Fibroblast of lung (primary cell): ENCODE results near the gene FIBCD1. TPM values are rescaled to one million over a fixed set of nuclear protein-coding genes. Genes with fewer than 3 reads are reported as not detected.

ENCODE experiments used
- DNase-seq, 2 donors: peaks; one replicate each; pipeline versions ENCODE4 v3.0.0 to v3.0.0-alpha.2; 2010; ENCODE audit warnings: low read depth in 2 of 2
- H2AFZ ChIP-seq: 2 replicates; pipeline ENCODE4 v1.5.1; 2012; ENCODE audit warnings: low read length, control low read depth, inconsistent platforms
- H3K27ac ChIP-seq: 2 replicates; pipeline ENCODE4 v1.5.1; 2011; ENCODE audit warnings: low read length, control low read depth; ENCODE audit not compliant: insufficient read depth
- H3K27me3 ChIP-seq: 2 replicates; pipeline ENCODE4 v1.5.1; 2011; ENCODE audit warnings: mild to moderate bottlenecking, low read length; ENCODE audit not compliant: control insufficient read depth, insufficient read depth
- H3K36me3 ChIP-seq: 2 replicates; pipeline ENCODE4 v1.5.1; 2011; ENCODE audit warnings: low read length; ENCODE audit not compliant: control insufficient read depth, insufficient read depth
- H3K4me1 ChIP-seq: 2 replicates; pipeline ENCODE4 v1.5.1; 2011; ENCODE audit warnings: low read length; ENCODE audit not compliant: control insufficient read depth, insufficient read depth; ENCODE audit errors: extremely low read depth
- H3K4me2 ChIP-seq: 2 replicates; pipeline ENCODE4 v1.5.1; 2011; ENCODE audit warnings: low read length, control low read depth; ENCODE audit not compliant: insufficient read depth; ENCODE audit errors: extremely low read depth
- H3K4me3 ChIP-seq, 4 experiments: fragments of 200-600 bp in 1 of 4; sonication (generic) in 1 of 4; replicated peaks in 1 of 4; 2 replicates each; pipeline ENCODE4 v1.5.1; 2011 to 2016; ENCODE audit warnings: low read length in 4 of 4, low read depth in 3 of 4, mild to moderate bottlenecking in 3 of 4, control low read depth in 2 of 4, inconsistent platforms in 1 of 4, mixed read lengths in 1 of 4; ENCODE audit not compliant: insufficient read depth in 1 of 4; ENCODE audit errors: control extremely low read depth in 1 of 4
- H3K79me2 ChIP-seq: 2 replicates; pipeline ENCODE4 v1.5.1; 2012; ENCODE audit warnings: mild to moderate bottlenecking, low read length, inconsistent platforms; ENCODE audit not compliant: control insufficient read depth, insufficient read depth
- H3K9ac ChIP-seq: 2 replicates; pipeline ENCODE4 v1.5.1; 2011; ENCODE audit warnings: mild to moderate bottlenecking, low read length, control low read depth; ENCODE audit not compliant: insufficient read depth
- H3K9me3 ChIP-seq: 2 replicates; pipeline ENCODE4 v1.5.1; 2012; ENCODE audit warnings: low read depth, low read length; ENCODE audit not compliant: control insufficient read depth, insufficient read depth
- H4K20me1 ChIP-seq: 2 replicates; pipeline ENCODE4 v1.5.1; 2011; ENCODE audit warnings: low read length; ENCODE audit not compliant: control insufficient read depth, insufficient read depth; ENCODE audit errors: extremely low read depth
- CTCF ChIP-seq, 2 donors: IDR thresholded peaks in 1 of 2; conservative IDR thresholded peaks in 1 of 2; 1 replicate in 1 of 2; 2 replicates in 1 of 2; pipeline ENCODE4 v1.5.1; 2011 to 2012; ENCODE audit warnings: low read length in 2 of 2, control low read depth in 1 of 2, inconsistent platforms in 1 of 2, low read depth in 1 of 2, mild to moderate bottlenecking in 1 of 2
- EZH2 ChIP-seq: IDR thresholded peaks from 2 replicates; pipeline ENCODE4 v1.5.1; 2012; ENCODE audit warnings: low read length, control low read depth, mild to moderate bottlenecking; ENCODE audit errors: missing control alignments
- polyA plus RNA-seq, 2 donors: library from polyadenylated mRNA; depleted of rRNA in 1 of 2; stranded (reverse) in 1 of 2; unstranded in 1 of 2; fragments of >200 nt; gene quantifications; 2 replicates each; pipeline ENCODE4 v1.2.1, GENCODE V29; 2011 to 2012; ENCODE audit warnings: missing spikeins in 1 of 2
- total RNA-seq: library from RNA; depleted of rRNA; stranded (reverse); fragments of >200 nt; gene quantifications from 2 replicates; pipeline ENCODE4 v1.2.1, GENCODE V29; 2014

Gene FIBCD1
- total and polyA plus RNA-seq, 2 donors (not counting 1 experiment from before 2014, with no cell fraction given): 7.3 to 28.0 TPM

- TF ChIP-seq CTCF (conservative IDR thresholded peaks at IDR 0.05 in 1 of 2, IDR thresholded peaks at IDR 0.05 in 1 of 2; ENCODE audit: low read depth in 1 of 2, low read length in 2 of 2) (no peak), EZH2 (no peak)
- H3K79me2 ChIP-seq: no peaks in the 10 kb centered on the region
Measured at GRCh38 chr9:130921989-130922892, 16.8 kb downstream of the FIBCD1 start.

GRCh38 chr9:130921300-130921988 lies 17.6 kb downstream of the FIBCD1 start:
- no peaks in the 10 kb centered on the region for H3K79me2 ChIP-seq
- peaks cover 3% of the 10 kb centered on the region for H3K36me3 ChIP-seq
- H3K27me3 ChIP-seq: no peaks in the 10 kb centered on the region
- H3K9me3 ChIP-seq: no peaks in the 10 kb centered on the region
- H3K9ac ChIP-seq: no peak overlapping the region
- H3K27ac ChIP-seq: no peak overlapping the region
- no peak for DNase-seq
- H3K4me2 ChIP-seq: no peak overlapping the region
- TF ChIP-seq EZH2 (no peak), CTCF (conservative IDR thresholded peaks at IDR 0.05 in 1 of 2, IDR thresholded peaks at IDR 0.05 in 1 of 2; ENCODE audit: low read depth in 1 of 2, low read length in 2 of 2) (no peak)
- no peak overlapping the region for H3K4me3 ChIP-seq
- H3K4me1 ChIP-seq: no peaks in the 10 kb centered on the region
- no peaks in the 10 kb centered on the region for H4K20me1 ChIP-seq
- H2AFZ ChIP-seq: no peak overlapping the region

More at GRCh38 chr9:130921989-130922892, 16.8 kb downstream of the FIBCD1 start:
- Histone ChIP-seq H2AFZ (no peak overlapping the region), H3K4me3 (no peak overlapping the region), H3K9ac (no peak overlapping the region), H3K4me1 (no peaks in the 10 kb centered on the region), H3K27ac (no peak overlapping the region), H3K36me3 (peaks cover 3% of the 10 kb centered on the region), H4K20me1 (no peaks in the 10 kb centered on the region), H3K27me3 (no peaks in the 10 kb centered on the region), H3K9me3 (no peaks in the 10 kb centered on the region), H3K4me2 (no peak overlapping the region)
- DNase-seq: no peak

GRCh38 chr9:130920762-130921299 lies 18.2 kb downstream of the FIBCD1 start:
- no peak for DNase-seq

More at GRCh38 chr9:130920762-130921299, 18.2 kb downstream of the FIBCD1 start:
- TF ChIP-seq EZH2: no peak
- Histone ChIP-seq H4K20me1 (no peaks in the 10 kb centered on the region), H3K4me3 (no peak overlapping the region), H3K9ac (no peak overlapping the region), H2AFZ (no peak overlapping the region), H3K27ac (no peak overlapping the region), H3K9me3 (no peaks in the 10 kb centered on the region), H3K36me3 (peaks cover 3% of the 10 kb centered on the region), H3K4me1 (no peaks in the 10 kb centered on the region), H3K27me3 (no peaks in the 10 kb centered on the region), H3K79me2 (no peaks in the 10 kb centered on the region), H3K4me2 (no peak overlapping the region)
